PFSK-1 (cell line): Measurements from ENCODE around the gene CPAMD8.

Experiments used
- FOXP2 ChIP-seq: optimal IDR thresholded peaks from 2 replicates; pipeline ENCODE3; 2011; ENCODE audit warnings: borderline replicate concordance, control low read depth, inconsistent platforms; ENCODE audit not compliant: insufficient read depth; ENCODE audit errors: extremely low read length, extremely low read depth
- POLR2AphosphoS5 ChIP-seq: IDR thresholded peaks from 2 replicates; pipeline ENCODE4 v1.6.1; 2012; ENCODE audit warnings: low read depth, mild to moderate bottlenecking, control low read depth, low read length, moderate library complexity
- REST ChIP-seq, 2 experiments: IDR thresholded peaks; 2 replicates each; pipeline versions ENCODE4 v1.6.1 to v1.8.0; 2011 to 2012; ENCODE audit warnings: low read depth in 2 of 2, low read length in 2 of 2, control low read depth in 1 of 2, inconsistent platforms in 1 of 2, mild to moderate bottlenecking in 1 of 2, moderate library complexity in 1 of 2; ENCODE audit not compliant: insufficient read depth in 1 of 2
- SIN3A ChIP-seq: IDR thresholded peaks from 2 replicates; pipeline ENCODE4 v1.6.1; 2012; ENCODE audit warnings: mild to moderate bottlenecking, low read length, moderate library complexity, borderline replicate concordance; ENCODE audit not compliant: insufficient read depth
- TAF1 ChIP-seq: IDR thresholded peaks from 2 replicates; pipeline ENCODE4 v1.6.1; 2012; ENCODE audit warnings: low read length, control low read depth, borderline replicate concordance; ENCODE audit not compliant: insufficient read depth

- TF ChIP-seq SIN3A: no peak
- no peak for TF ChIP-seq POLR2AphosphoS5
- no peak for TF ChIP-seq FOXP2
- no peak for TF ChIP-seq TAF1
- TF ChIP-seq REST (IDR thresholded peaks at IDR 0.05; ENCODE audit: insufficient read depth in 1 of 2, low read depth in 2 of 2, low read length in 2 of 2): no peak
These were observed 179.7 kb downstream of the CPAMD8 start for GRCh38 chr19:16846901-16847300.
